Right lobe of liver (tissue), 6 donors: ENCODE results near the gene RNF111. TPM values are rescaled to one million over a fixed set of nuclear protein-coding genes. Genes with fewer than 3 reads are reported as not detected.

Experiments used
- ATAC-seq, 4 donors: fragments of 200-7000 bp; cut with Tn5 transposase; one replicate each; pipeline ENCODE4 v1.9.1; 2020; ENCODE audit warnings: mild to moderate bottlenecking in 4 of 4, moderate library complexity in 4 of 4
- DNase-seq, 3 donors: peaks; one replicate each; pipeline ENCODE4 v3.0.0-alpha.2; 2020
- H3K27ac ChIP-seq, 3 donors: fragments of 200-600 bp; one replicate each; pipeline ENCODE4 v1.8.0; 2022
- H3K27me3 ChIP-seq, 2 donors: fragments of 200-600 bp; one replicate each; pipeline ENCODE4 v1.8.0; 2022
- H3K36me3 ChIP-seq, 4 donors: fragments of 200-600 bp; sonication (generic) in 1 of 4; one replicate each; pipeline versions ENCODE4 v1.5.1 to v1.8.0; 2017 to 2022; ENCODE audit warnings: control low read depth in 1 of 4
- H3K4me1 ChIP-seq, 4 donors: fragments of 200-600 bp; sonication (generic) in 1 of 4; one replicate each; pipeline versions ENCODE4 v1.5.1 to v1.8.0; 2017 to 2022; ENCODE audit warnings: control low read depth in 1 of 4
- H3K4me3 ChIP-seq, 3 donors: fragments of 200-600 bp; one replicate each; pipeline ENCODE4 v1.8.0; 2022
- H3K9me3 ChIP-seq, 4 donors: fragments of 200-600 bp; sonication (generic) in 1 of 4; one replicate each; pipeline versions ENCODE4 v1.5.1 to v1.8.0; 2017 to 2022; ENCODE audit warnings: control low read depth in 1 of 4
- POLR2A ChIP-seq: fragments of 450-650 bp; IDR thresholded peaks from one replicate; pipeline ENCODE4 v1.6.1; 2017; ENCODE audit warnings: antibody characterized with exemption, mild to moderate bottlenecking
- WGBS: methylation state at CpG from one replicate; pipeline ENCODE4 v1.1.6; 2018; ENCODE audit warnings: low coverage, low lambda C conversion rate; ENCODE audit not compliant: insufficient coverage; ENCODE audit errors: missing lambda C conversion rate; 5-methylcytosine and 5-hydroxymethylcytosine counted together
- intact Hi-C, 2 donors: fragments of 100-400 bp; cut with DNase I; formaldehyde crosslinking; loops; one replicate each; pipeline versions ENCODE4 v1.11.2 to v1.14.1; 2022
- total RNA-seq, 6 experiments: library from RNA; depleted of rRNA in 2 of 6; stranded (reverse); fragments of >200 nt in 2 of 6; fragmentation: NEBNext Ultra II Directional in 3 of 6; extraction: Animal tissue kit (Norgen Biotek cat#: 25700) in 3 of 6; gene quantifications; one replicate each; pipeline versions ENCODE4 v1.1.0 to v1.2.4, GENCODE V29; 2016 to 2023
- TF ChIP-seq, protein P1 (sequence below), 4 donors: fragments of 200-600 bp in 3 of 4; fragments of 450-650 bp in 1 of 4; IDR thresholded peaks; one replicate each; pipeline versions ENCODE4 v1.5.1 to v1.8.0; 2016 to 2022; ENCODE audit warnings: antibody characterized with exemption in 4 of 4, mild to moderate bottlenecking in 2 of 4
- donor health status: DM: no; HTN: yes; CAD: no.
- donor health status: DM: no; HTN: no; CAD: no.
- donor health status: DM: no; HTN: no; CAD: no.
- donor health status: DM: no; HTN: yes; CAD: no.
- donor health status: DM: no; HTN: yes; CAD: no.

RNF111 gene
- total RNA-seq, 6 experiments from 2014 or later = 7.3 to 19.1 (median 13.4) TPM

DNA sequence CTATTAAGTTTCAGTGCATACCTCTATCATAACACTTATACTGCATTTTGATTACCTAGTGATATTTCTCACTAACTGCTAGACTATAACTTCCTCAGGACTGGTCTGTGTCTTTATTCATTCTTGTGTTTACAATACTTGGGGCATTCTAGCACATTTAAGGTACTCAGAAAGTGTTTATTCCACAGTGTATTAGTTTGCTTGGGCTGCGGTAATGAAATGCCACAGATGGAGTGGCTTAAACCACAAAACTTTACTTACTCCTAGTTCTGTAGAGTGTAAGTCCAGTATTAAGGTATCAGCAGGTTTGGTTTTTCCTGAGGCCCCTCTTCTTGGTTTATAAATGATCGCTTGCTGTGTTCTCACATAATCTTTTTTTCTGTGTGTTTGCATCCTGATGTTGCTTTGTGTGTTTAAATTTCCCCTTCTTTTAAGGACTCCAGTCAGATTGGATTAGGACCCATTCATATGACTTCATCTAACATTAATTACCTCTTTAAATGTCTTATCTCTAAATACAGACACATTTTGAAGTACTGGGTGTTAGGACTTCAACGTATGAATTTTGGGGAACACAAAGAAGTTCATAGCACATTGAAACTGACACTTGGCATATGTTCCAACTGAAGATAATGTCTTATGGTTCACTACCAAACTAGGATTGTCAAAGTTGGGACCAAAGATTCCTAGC, 23.9 kb downstream of the RNF111 start:
- Histone ChIP-seq H3K9me3 (no peaks in the 10 kb centered on the region), H3K27ac (no peak overlapping the region), H3K4me3 (no peak overlapping the region), H3K27me3 (no peaks in the 10 kb centered on the region), H3K36me3 (no peaks in the 10 kb centered on the region), H3K4me1 (peaks cover 0 to 11% (median 0%) of the 10 kb centered on the region in 4 donors)
- DNase-seq (no peak), ATAC-seq (no peak)
- intact Hi-C loops = no loop called here
- WGBS = 57% methylated on average over 3 of the region's 3 CpGs
- TF ChIP-seq POLR2A = no peak
- TF ChIP-seq, protein P1, sequence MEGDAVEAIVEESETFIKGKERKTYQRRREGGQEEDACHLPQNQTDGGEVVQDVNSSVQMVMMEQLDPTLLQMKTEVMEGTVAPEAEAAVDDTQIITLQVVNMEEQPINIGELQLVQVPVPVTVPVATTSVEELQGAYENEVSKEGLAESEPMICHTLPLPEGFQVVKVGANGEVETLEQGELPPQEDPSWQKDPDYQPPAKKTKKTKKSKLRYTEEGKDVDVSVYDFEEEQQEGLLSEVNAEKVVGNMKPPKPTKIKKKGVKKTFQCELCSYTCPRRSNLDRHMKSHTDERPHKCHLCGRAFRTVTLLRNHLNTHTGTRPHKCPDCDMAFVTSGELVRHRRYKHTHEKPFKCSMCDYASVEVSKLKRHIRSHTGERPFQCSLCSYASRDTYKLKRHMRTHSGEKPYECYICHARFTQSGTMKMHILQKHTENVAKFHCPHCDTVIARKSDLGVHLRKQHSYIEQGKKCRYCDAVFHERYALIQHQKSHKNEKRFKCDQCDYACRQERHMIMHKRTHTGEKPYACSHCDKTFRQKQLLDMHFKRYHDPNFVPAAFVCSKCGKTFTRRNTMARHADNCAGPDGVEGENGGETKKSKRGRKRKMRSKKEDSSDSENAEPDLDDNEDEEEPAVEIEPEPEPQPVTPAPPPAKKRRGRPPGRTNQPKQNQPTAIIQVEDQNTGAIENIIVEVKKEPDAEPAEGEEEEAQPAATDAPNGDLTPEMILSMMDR (IDR thresholded peaks at IDR 0.05) = no peak

DNA sequence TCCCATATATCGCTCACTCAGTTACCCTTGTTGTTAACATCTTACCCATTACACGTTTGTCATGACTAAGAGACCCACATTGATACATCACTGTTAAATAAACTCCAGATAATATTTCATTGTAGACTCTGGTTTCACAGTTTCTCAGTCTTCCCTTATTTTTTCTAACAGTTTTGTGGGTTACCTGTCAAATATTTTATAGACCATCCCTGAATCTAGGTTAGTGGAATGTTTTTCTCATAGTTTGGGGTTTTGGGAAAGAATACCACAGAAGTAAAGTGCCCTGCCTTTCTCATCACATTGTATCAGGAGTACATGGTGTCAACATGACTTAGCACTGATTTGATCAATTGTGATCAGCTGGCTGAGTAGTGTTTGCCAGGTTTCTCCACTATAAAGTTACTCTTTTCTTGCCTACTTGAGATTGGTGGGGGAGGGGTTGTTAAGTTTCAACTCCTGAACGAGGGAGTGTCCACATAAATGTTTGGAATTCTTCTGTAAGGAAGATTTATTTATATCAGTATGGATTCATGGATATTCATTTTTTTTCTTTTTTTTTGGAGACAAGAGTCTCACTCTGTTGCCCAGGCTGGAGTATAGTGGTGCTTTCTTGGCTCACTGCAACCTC, 25.9 kb downstream of the RNF111 start:
- Histone ChIP-seq H3K27me3 (no peaks in the 10 kb centered on the region), H3K9me3 (no peaks in the 10 kb centered on the region), H3K27ac (no peak overlapping the region), H3K4me1 (peaks cover 0 to 11% (median 0%) of the 10 kb centered on the region in 4 donors), H3K36me3 (no peaks in the 10 kb centered on the region), H3K4me3 (no peak overlapping the region)
- TF ChIP-seq, protein P1 (IDR thresholded peaks at IDR 0.05) = no peak
- TF ChIP-seq POLR2A = no peak
- 92% methylated on average over 3 of the region's 3 CpGs for WGBS
- no peak for DNase-seq
- intact Hi-C loops = no loop called here
- no peak for ATAC-seq

DNA sequence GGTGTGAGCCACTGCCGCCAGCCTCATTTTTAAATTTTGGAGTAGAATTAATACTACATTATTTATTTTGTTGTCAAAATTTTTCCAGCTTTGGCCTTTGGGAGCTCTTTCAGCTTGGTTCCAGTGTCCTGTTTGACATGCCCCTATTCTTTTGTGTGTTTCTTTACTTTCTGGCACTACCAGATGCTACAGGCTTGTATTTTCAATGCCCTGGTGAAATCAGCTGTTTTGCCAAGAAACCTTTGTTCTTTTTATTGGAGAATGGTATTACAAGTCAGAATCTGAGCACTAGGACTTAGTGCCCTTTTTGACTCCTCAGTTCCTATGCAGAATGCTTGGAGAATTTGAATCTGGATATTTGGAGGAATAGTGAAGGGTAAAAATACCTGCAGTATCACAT, 26.6 kb downstream of the RNF111 start:
- Histone ChIP-seq H3K4me1 (peaks cover 0 to 11% (median 0%) of the 10 kb centered on the region in 4 donors), H3K9me3 (no peaks in the 10 kb centered on the region), H3K4me3 (no peak overlapping the region), H3K27ac (no peak overlapping the region), H3K36me3 (no peaks in the 10 kb centered on the region), H3K27me3 (no peaks in the 10 kb centered on the region)
- DNase-seq (no peak), ATAC-seq (peak; percentile 29 to 90 (median 56))
- intact Hi-C loops = no loop called here
- WGBS = 29% methylated on average over 1 of the region's 1 CpG
- TF ChIP-seq, protein P1 (IDR thresholded peaks at IDR 0.05) = no peak

DNA sequence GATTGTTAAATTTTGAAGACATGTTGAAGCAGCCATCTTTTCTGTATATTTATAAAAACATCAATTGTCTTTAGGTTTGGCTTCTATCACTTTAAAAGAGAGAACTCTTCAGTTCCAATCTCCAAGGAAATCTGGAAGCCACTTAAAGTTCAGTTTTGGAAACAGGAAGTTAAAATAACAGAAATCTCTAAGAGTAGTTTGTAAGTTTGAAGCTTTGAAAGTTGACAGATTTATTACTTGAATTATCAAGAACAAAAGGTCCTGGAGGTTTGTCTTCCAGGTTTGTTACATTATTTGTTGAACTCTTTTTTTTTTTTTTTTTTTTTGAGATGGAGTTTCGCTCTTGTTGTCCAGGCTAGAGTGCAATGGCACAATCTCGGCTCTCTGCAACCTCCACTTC, 30.0 kb downstream of the RNF111 start:
- ATAC-seq = no peak
- Histone ChIP-seq H3K4me3 (no peak overlapping the region), H3K36me3 (no peaks in the 10 kb centered on the region), H3K4me1 (peaks cover 0 to 11% (median 0%) of the 10 kb centered on the region in 4 donors), H3K9me3 (no peaks in the 10 kb centered on the region), H3K27me3 (no peaks in the 10 kb centered on the region), H3K27ac (no peak overlapping the region)
- intact Hi-C loops = no loop called here
- no peak for TF ChIP-seq POLR2A
- TF ChIP-seq, protein P1 (IDR thresholded peaks at IDR 0.05) = no peak
- 70% methylated on average over 2 of the region's 2 CpGs for WGBS
- DNase-seq = no peak
